NCI-H2081 treated with DMSO at 0.1 percent for 48 hours (cell line): ENCODE measurements around the gene SLC11A2.
"Not testable (repeated sequence)": the region's sequence is repeated elsewhere in the genome, so short reads cannot be mapped to it uniquely, and the experiment has no call there.

Experiments used
- DNase-seq: peaks from one replicate; lab custom pipeline; 2025; lab: John Stamatoyannopoulos, UW

The SLC11A2 gene

DNA sequence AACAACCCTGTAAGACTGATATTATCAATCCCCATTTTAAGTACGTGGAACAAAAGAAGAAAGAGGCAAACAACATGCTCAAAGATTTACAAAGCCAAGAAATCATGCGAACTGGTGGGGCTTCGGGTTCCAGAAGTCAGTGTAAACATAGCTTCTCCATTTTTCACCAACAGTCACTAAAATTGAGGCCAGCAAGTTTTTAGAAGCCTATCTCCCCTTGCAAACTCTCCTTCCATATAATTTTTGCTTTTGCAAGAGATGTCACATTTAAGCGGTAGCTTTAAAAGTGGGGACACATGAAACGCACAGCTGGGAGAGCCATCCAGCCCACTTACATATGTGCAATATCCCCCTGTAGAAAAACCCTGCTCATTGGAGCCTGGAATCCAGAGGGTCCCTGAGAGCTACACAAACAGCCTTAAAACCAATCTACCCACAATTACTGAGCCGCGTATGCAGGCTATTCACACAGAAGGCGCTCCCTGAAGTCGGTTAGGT, 797 bp downstream of the SLC11A2 start:
- no peak for DNase-seq

DNA sequence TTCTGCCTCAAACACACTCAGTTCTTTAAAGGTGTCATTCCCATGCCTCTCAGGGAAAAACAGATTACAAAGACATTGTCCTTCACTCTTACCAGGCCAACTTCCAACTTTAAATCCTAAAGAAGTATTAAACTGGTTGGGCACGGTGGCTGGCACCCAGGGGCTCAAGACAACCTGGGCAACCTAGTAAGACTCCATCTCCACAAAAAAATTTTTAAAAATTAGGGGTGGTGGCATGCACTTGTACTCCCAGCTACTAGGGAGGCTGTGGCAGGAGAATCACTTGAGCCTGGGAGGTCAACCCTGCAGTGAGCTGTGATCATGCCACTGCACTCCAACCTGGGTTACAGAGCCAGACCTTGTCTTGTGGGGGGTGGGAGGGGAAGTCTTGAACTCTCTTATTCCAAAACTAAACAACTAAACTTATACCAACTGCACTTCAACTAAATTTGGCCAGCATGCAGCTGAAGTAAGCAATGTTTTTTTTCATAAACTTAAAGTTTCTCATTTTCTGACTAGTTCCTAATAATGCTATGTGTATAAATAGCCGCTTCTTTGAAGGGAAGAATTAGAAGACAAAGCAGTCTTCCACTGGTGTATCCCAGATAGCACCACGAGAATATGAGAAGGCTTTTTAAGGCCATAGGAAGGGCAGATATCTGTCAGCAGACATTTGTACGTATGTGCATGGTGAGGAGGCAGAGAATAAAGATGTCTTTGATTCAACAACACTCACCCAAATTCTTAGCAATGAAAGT, 2.4 kb downstream of the SLC11A2 start:
- no peak for DNase-seq

DNA sequence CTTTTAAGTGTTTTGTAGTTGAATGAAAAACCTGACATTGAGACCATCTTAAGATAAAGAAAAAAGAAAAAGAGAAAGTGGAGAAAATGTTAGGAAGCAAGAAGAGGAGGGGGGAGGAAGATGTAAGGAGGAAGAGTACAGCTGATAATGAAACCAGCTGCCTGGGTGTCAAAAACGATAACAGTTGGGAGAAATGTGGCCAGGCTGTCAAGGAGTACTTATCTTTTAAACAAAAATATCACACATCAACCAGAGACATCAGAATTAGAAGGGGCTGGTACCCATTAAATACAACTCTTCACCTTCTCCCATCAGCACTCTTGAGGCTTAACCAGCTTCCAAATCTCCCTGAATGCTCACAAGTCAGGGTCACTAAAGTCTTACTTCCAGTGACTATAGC, 4.5 kb downstream of the SLC11A2 start:
- DNase-seq, result no peak

DNA sequence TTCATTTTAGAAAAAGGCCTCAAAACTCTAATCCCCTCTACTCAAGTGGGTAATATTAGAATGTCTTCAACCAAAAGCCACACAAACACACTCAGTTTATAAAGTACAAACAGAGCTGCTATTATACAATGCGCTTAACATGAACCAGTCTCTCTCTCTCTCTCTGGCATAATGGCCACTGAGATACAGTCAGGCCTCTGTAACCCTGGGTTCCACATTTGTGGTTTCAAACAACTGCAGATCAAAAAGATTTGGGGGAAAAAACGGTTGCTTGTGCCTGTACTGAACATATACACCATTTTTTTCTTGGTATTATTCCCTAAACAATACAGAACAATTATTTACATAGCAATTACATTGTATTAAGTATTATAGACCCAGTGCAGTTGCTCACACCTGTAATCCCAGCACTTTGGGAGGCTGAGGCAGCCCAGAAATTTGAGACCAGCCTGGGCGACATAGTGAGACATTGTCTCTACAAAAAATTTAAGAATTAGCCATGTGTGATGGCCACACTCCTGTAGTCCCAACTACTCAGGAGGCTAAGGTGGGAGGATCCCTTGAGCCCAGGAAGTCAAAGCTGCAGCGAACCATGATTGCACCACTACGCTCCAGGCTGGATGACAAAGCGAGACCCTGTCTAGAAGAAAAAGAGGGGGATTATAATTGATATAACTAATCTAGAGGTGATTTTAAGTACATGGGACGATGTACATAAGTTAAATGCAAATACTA, 5.6 kb downstream of the SLC11A2 start:
- DNase-seq, result no peak

DNA sequence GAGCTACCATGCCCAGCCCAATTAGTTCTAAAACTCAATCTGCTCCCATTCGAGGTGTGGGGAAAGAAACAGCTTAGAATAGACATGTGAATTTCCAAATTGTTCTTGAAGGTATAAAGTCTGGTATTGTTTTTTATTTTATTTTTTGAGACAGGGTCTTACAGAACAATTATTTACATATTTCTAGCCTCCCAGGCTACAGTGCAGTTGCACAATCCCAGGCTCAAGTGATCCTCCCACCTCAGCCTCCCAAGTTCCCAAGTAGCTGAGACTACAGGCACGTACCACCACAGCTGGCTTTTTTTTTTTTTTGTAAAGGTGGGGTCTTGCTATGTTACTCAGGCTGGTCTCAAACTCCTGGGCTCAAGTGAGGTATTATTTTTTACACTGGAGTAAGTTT, 6.3 kb downstream of the SLC11A2 start:
- no peak for DNase-seq

DNA sequence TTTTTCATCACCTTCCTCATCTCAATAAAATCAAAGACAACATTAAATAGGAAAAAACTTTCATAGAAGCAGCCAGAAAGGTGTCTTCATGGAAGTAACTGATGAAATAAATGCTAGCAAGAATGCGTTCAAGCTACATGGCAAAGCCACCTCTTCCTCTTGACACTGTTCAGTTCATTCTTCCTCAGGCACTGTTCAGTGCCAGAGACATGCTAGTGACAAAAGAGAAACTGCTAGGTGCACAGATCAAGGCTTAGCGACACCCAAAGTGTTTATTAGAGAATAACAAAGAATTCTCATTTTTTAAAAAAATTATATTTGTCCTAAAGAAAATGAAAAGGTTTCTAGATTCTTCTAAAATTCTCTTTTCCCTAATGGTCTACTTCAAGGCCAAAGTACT, 7.2 kb downstream of the SLC11A2 start:
- DNase-seq, result no peak

DNA sequence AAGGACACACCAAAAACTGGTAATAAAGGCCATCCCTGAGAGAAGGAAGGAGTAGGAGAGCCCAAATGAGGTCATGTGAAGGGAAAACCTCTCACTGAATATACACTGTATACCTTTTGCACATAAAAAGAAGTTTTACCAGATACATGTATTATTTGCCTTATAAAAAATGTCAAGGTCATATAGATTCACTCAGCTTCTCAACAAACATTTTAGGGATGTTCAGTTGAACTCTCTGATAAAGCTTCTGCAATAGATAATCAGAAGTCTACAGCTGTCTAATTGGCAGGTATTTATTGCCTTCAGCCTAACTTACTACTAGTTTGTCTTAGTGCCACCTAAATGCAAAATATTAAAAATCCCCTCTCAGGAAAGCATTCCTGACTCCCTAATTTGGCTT, 8.7 kb downstream of the SLC11A2 start:
- no peak for DNase-seq

DNA sequence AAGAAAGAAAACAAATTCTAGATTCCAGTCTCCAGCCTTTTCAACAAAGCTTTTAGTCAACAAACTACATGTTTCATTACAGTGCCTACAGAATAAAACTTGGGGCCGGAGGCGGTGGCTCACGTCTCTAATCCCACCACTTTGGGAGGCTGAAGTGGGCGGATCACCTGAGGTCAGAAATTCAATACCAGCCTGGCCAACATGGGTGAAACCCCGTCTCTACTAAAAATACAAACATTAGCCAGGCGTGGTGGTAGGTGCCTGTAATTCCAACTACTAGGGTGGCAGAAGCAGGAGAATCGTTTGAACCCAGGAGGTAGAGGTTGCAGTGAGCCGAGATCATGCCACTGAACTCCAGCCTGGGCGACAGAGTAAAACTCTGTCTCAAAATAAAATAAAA, 11.7 kb downstream of the SLC11A2 start:
- not testable (repeated sequence) for DNase-seq

DNA sequence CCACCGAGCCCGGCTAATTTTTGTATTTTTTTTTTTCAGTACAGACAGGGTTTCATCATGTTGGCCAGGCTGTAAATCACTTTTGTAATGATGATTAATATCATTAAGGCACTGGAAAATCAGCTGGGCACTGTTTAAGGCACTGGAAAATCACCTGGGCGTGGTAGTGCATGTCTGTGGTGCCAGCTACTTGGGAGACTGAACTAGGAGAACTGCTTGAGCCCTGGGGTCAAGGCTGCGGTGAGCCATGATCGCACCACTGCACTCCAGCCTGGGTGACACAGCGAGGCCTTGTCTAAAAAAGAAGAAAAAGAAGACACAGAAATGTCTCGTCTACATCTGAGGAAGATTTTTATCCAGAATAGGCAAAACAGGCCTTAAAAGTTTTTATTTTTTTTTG, 12.7 kb downstream of the SLC11A2 start:
- DNase-seq, result no peak

DNA sequence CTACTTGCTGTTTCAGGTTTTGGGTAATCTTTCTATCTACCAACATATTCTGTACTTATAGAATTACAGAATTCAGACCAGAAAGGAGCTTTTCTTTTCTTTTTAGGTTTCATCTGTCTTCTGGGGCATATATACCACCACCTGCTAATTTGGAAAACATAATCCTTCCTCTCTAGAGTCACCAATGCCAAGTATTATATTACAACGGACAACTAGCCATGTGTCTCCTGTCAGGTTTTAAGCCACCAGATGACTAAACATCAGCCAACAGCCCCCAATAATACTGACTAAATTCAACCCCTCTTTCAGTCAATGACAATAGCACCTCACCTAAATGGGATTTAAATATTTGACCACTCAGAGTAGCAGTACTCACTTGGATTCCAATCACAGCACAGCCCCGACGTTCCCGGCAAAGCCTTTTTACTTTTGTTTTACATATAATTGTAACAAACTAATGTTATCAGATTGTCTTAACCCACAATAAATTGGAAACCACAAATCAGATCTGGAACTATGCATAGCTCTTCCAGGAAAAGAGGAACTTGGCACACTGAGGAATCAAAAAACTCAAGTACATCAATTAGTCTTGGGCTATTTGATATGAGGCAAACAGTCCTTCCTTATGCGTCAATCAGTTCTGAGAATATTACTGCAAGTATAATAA, 13.5 kb downstream of the SLC11A2 start:
- no peak for DNase-seq

DNA sequence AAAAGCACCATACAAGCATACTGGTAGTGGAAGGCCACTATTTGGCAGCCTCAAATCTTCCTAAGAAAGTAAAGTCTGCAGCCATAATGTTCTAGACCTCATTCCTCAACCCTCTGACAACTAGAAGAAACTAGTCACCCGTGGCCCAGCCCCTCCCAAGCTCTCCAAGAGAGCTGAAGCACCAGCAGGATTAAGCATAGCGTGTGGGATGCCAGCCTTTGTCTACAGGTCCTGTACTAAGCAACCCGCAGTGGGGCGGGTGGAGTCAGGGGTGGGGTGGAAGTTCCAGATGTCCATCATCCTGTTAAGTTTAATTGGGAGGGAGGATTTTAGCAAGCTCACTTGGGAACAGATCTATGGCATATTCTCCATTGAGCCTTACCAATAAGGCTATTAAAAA, 14.2 kb downstream of the SLC11A2 start:
- no peak for DNase-seq

DNA sequence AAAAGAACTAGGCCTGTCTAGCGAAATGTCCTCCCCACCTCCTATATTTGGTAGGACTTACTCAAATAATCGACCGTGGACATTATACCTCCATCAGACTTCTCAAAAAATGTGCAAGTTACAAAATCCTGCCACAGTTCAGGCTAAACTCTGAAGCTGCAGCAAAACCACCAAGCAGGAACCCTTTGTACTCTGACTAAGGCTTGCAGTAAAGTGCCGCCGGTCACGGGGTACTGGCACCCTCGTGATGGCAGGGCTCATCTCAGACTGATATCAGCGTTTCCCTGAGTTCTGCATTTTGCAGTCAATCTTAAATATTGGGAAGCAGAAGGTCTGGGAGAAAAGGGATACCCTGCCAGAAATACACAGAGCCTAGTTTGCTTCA, 17.1 kb downstream of the SLC11A2 start:
- DNase-seq, result no peak

DNA sequence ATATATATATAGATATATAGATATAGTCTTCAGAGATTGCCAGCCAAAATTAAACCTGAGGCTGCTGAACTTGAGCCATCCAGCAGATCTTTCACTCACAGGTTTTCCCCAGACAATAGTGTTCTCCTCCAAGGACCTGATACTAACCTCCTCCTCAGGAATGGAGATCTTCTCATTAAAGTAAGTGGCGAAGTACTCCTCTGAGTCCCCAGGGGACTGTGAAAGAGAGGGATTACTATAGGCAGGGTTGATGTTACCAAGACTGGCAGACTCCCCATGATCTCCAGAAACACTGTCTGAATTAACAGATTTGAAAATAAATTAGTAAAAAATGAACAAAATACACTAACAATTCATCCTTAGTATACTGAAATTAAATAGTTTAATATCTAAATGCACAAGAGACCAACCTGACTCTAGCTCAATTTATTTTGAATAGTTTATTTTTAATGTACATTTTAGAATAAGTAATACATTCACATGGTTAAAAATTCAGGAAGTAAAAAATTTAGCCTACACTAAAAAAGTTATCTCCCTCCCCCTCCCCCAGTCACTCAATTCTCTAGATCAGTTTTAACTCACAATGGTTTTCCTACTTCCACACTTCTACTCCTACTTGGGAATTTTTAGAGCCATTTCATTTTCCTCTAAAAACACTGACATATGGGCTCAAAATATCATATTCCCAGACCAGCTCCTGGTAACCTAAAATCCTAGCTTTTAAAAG, 17.7 kb downstream of the SLC11A2 start:
- no peak for DNase-seq

DNA sequence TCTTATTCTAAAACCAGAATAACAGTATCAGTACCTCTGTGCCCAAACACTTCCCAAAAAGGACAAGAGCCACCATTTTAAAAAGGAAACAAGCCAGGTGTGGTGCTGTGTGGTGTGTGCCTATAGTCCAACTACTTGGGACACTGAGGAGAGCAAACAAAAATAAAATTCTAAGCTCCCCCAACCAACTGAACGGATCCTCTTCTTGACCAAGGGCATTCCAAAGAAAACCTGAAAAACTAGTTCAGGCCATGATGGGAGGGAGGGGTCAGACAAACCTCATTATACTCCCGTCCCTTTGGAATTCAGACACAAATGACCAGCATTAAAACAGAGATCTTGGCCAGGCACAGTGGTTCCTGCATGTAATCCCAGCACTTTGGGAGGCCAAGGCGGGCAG, 20.5 kb downstream of the SLC11A2 start:
- DNase-seq, result no peak

DNA sequence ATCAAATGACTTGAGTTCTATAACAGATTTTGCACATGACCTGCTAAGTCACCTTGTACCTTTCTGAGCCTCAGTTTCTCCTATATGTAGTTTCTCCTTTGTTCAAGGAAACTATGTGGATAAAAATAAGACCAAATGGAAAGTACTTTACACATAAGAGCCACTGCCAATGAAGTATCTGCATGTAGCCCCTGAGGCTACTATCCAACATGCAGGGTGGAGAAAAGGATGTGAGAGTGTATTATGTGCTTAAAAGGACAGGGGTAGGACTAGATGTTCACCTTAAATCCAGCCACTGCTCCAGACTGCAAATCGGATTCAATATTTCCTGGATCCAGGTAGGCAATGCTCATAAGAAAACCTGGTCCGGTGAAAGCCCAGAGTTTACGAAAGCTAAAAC, 21.2 kb downstream of the SLC11A2 start:
- DNase-seq, result no peak

DNA sequence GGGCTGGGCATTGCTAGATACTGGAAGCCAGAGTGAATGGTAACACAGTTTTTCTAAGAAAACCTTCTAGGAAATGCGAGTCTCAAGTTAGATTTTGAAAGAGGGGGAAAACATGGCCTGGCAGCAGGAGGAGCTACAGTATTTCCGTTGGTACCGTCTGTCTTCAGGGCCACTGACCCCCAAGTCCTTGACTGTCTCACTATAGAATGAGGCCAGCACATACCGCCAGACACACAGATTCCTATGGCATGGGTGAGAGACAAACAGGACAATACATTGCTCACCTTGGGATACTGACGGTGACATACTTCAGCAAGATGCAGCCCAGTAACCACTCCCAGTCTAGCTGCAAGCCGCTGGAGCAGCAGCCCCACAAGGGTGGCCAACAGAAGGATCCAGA, 21.7 kb downstream of the SLC11A2 start:
- DNase-seq, result no peak

DNA sequence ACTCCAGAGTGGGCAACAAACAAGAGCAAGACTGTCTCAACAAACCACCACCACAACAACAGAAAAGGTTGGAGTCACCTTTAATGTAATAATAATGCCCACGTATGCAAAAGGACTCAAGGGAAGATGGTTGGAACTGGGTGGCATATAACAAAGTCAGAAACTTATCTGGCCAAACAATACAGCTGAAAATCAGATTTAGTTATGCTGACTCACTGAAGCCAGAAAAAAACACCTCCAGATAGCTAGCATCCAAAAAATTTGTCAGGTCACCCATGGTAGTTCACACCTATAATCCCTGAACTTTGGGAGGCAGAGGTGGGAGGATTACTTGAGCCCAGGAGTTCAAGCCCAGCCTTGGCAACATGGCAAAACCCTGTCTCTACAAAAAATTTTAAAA, 24.4 kb downstream of the SLC11A2 start:
- DNase-seq, result no peak

DNA sequence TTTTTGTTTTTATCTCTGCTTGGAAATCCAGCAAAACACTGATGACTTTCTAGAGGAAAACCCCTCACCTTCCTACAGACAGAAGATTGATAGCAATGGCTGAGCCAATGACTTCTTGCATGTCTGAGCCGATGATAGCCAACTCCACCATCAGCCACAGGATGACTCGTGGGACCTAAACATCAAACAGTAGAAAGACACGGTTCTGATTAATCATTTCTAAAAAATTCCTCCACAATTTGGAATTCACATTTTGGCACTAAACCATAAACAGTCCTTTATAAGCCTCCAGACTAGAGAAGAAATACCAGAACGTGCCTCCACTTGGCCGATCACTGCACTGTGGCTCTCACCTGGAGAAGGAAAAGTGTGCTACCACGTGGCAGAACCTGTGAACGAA, 25.9 kb downstream of the SLC11A2 start:
- DNase-seq, result no peak

DNA sequence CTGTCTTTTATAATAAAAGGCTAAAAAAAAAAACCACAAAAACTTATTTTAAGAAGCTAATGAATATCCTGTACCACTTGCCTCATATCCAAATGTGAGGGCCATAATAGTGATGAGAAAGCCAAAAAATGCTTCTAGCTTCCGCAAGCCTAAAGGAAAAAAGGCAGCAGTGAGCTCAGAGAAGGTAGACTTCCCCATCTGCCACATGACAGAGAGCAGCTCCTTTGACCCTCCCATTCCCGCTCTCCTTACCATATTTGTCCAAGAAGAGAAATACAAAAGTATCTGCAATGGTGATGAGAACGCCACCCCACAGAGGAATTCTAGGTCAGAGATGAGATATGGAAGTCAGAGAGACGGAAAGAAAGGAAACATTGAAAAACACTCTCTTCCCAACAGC, 27.1 kb downstream of the SLC11A2 start:
- no peak for DNase-seq

DNA sequence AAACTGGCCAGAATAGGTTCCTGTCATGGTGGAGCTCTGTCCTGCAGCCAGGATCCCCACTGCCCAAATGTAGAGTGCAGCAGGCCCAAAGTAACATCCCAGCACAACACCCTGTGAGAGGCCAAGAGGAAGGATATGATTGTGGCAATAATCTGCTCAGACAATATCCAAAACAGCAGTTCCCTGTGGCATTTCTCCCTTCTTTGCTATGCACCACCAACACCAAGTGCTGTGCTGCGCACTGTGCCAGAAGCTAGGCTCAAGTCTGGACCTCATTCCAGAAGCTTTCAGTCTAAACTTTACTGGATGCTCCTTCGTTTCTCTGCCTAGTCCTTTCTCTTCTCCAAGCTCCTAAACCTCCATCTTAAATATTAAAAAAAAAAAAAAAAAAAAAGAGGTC, 33.4 kb downstream of the SLC11A2 start:
- no peak for DNase-seq

DNA sequence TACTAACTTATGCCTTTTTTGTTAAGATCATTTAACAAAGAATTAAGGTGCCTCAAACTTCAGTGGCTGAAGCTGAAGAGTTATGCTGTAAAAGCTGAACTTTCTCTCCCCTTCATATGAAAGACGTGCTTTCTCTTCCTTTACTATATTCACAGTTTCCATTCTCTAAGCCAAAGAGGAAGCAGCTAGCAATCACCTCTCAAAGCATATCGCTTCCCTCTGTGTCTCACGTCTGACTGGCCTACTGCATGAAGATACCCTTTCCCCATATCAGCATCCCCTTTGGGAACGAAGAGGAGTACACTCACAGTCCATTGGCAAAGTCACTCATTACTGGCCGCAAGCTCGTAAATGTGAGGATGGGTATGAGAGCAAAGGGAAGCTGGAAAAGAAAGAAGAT, 34.9 kb downstream of the SLC11A2 start:
- no peak for DNase-seq

DNA sequence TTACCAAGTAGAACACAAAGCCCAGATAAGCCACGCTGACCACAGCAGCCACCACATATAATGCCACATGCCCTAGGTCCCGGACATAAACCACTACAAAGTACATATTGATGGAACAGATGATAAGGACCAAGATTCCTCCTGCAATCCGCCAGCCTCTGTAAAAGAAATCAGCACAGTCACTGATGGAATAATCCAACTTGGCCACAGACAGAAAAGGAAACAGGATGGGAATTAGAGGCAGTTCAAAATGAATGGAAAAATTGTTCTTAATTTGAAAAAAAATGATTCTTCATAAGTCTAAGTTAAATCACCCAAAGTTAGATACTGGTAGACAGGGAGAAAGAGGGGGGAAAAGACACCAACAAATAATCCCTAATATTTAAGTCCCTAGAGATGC, 35.4 kb downstream of the SLC11A2 start:
- no peak for DNase-seq
